HS-27A (cell line): ENCODE results near the gene FRMD4A.
"Not testable (repeated sequence)": the region's sequence is repeated elsewhere in the genome, so short reads cannot be mapped to it uniquely, and the experiment has no call there.

ENCODE experiments used
- DNase-seq: peaks from one replicate; pipeline ENCODE4 v3.0.0-alpha.2; 2012; ENCODE audit warnings: low read depth, missing footprints

The FRMD4A gene

GRCh38 chr10:13946209-13946460 lies 384.6 kb downstream of the FRMD4A start:
- DNase-seq: no peak

- DNase-seq: no peak
These were observed 385.1 kb downstream of the FRMD4A start for GRCh38 chr10:13945390-13946208.

- no peak for DNase-seq
These were observed 385.9 kb downstream of the FRMD4A start for GRCh38 chr10:13944823-13945222.

GRCh38 chr10:13943735-13944398 lies 386.9 kb downstream of the FRMD4A start:
- DNase-seq: no peak

- no peak for DNase-seq
These were observed 388.7 kb downstream of the FRMD4A start for GRCh38 chr10:13942035-13942434.

GRCh38 chr10:13939391-13939790 lies 391.3 kb downstream of the FRMD4A start:
- no peak for DNase-seq

- DNase-seq: no peak
These were observed 391.8 kb downstream of the FRMD4A start for GRCh38 chr10:13938950-13939349.

GRCh38 chr10:13936826-13937225 lies 393.9 kb downstream of the FRMD4A start:
- DNase-seq: no peak

- DNase-seq: no peak
These were observed 400.6 kb downstream of the FRMD4A start for GRCh38 chr10:13930120-13930519.

GRCh38 chr10:13928451-13928850 lies 402.3 kb downstream of the FRMD4A start:
- DNase-seq: no peak

GRCh38 chr10:13925971-13926780 lies 404.5 kb downstream of the FRMD4A start:
- DNase-seq: no peak

- DNase-seq: peak; percentile 71
These were observed 406.5 kb downstream of the FRMD4A start for GRCh38 chr10:13924040-13924725.

GRCh38 chr10:13922586-13922985 lies 408.1 kb downstream of the FRMD4A start:
- DNase-seq: no peak

GRCh38 chr10:13921941-13922340 lies 408.8 kb downstream of the FRMD4A start:
- DNase-seq: no peak

- not testable (repeated sequence) for DNase-seq
These were observed 409.6 kb downstream of the FRMD4A start for GRCh38 chr10:13921131-13921530.

- DNase-seq: no peak
These were observed 410.3 kb downstream of the FRMD4A start for GRCh38 chr10:13920465-13920864.

GRCh38 chr10:13920031-13920430 lies 410.7 kb downstream of the FRMD4A start:
- DNase-seq: no peak

- DNase-seq: no peak
These were observed 412.9 kb downstream of the FRMD4A start for GRCh38 chr10:13917791-13918190.

- no peak for DNase-seq
These were observed 414.3 kb downstream of the FRMD4A start for GRCh38 chr10:13916384-13916947.

- no peak for DNase-seq
These were observed 415.0 kb downstream of the FRMD4A start for GRCh38 chr10:13915710-13916109.

GRCh38 chr10:13913897-13914296 lies 416.8 kb downstream of the FRMD4A start:
- no peak for DNase-seq
